ENCODE data around the gene ZRANB1.

ZRANB1 gene

GRCh38 chr10:124963866-124964720 lies 22.2 kb downstream of the ZRANB1 start:
- no peak overlapping the region for H3K4me3 ChIP-seq (ENCODE audit: low read depth, low read length)
- TF ChIP-seq CTCF (IDR thresholded peaks at IDR 0.05; ENCODE audit: low read depth, low read length) = no peak

- no peak overlapping the region for H3K4me3 ChIP-seq (ENCODE audit: low read depth, low read length)
- no peak for TF ChIP-seq CTCF (IDR thresholded peaks at IDR 0.05; ENCODE audit: low read depth, low read length)
Observed at GRCh38 chr10:124966008-124966407, 24.1 kb downstream of the ZRANB1 start.

GRCh38 chr10:124967255-124967654 lies 25.3 kb downstream of the ZRANB1 start:
- TF ChIP-seq CTCF (IDR thresholded peaks at IDR 0.05; ENCODE audit: low read depth, low read length) = no peak

GRCh38 chr10:124971276-124971675 lies 29.4 kb downstream of the ZRANB1 start:
- H3K4me3 ChIP-seq (ENCODE audit: low read depth, low read length) = no peak overlapping the region
- no peak for TF ChIP-seq CTCF (IDR thresholded peaks at IDR 0.05; ENCODE audit: low read depth, low read length)

More at GRCh38 chr10:124967255-124967654, 25.3 kb downstream of the ZRANB1 start:
- H3K4me3 ChIP-seq (ENCODE audit: low read depth, low read length) = no peak overlapping the region

GRCh38 chr10:124972637-124973036 lies 30.7 kb downstream of the ZRANB1 start:
- H3K4me3 ChIP-seq (ENCODE audit: low read depth, low read length) = no peak overlapping the region
- no peak for TF ChIP-seq CTCF (IDR thresholded peaks at IDR 0.05; ENCODE audit: low read depth, low read length)

GRCh38 chr10:124974131-124974530 lies 32.2 kb downstream of the ZRANB1 start:
- no peak overlapping the region for H3K4me3 ChIP-seq (ENCODE audit: low read depth, low read length)
- TF ChIP-seq CTCF (IDR thresholded peaks at IDR 0.05; ENCODE audit: low read depth, low read length) = no peak

- no peak overlapping the region for H3K4me3 ChIP-seq (ENCODE audit: low read depth, low read length)
- TF ChIP-seq CTCF (IDR thresholded peaks at IDR 0.05; ENCODE audit: low read depth, low read length) = no peak
Observed at GRCh38 chr10:124975977-124976514, 34.1 kb downstream of the ZRANB1 start.

Data from WI38 (cell line).